ENCODE measurements around the gene PCDHB8.

- TF ChIP-seq CTCF (IDR thresholded peaks at IDR 0.05; ENCODE audit: low read depth, low read length) (no peak), EZH2phosphoT487 (IDR thresholded peaks at IDR 0.05; ENCODE audit: low read depth) (no peak)
Measured at GRCh38 chr5:141135030-141135717, 42.4 kb upstream of the PCDHB8 start, which contains the start of gene PCDHB5.

All from OCI-LY3 (cell line).